ENCODE data around the gene C2orf78. TPM values are rescaled to one million over a fixed set of nuclear protein-coding genes. Genes with fewer than 3 reads are reported as not detected.

C2orf78 gene
- total RNA-seq, 2 experiments from 2014 or later, result not detected

DNA sequence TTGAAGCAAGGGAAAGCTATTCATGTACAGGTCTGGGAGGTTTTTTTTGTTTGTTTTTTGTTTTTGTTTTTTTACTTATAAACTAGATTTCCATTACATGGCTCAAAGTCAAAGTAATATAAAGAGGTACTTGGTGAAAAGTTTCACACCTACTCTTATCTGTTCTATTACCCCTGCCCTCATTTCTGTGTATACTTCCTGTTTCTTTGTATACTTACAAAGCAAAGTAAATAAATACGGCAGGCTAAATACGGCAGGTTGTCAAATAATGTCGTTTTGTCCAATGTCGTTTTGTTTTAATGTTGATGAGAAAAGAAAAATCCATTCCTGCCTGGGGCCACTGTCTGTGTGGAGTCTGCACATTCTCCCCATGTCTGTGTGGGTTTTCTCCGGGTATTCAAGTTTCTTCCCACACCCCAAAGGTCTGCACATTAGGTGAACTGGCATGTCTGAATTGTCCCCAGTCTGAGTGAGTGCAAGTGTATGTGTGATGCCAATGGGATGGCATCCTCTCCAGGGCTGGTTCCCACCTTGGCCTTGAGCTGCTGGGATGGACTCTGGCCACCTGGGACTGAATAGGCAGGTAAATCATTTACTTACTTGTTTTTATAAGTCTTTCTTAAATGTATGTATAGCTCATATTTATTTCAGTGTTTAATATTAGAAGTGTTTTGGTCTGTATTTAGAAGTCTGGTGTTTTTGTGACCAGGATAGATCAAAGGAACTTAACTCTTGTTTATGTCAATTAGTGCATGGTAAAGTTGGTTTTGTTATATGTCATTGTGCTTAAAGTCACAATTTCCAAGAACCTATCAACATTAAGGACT, 58.1 kb downstream of the C2orf78 start:
- DNase-seq, result no peak
- CTCF ChIA-PET, result interaction anchor here (1.4 kb wide), 1 partner anchor 15 kb away, joined by 4 read pairs; no protein-coding TSS in a partner anchor
- H3K9me3 Mint-ChIP-seq, result no peaks in the 10 kb centered on the region
- no peak overlapping the region for H3K27ac Mint-ChIP-seq
- intact Hi-C loops (cut with micrococcal nuclease), result no loop called here
- H3K27me3 Mint-ChIP-seq, result no peaks in the 10 kb centered on the region
- H3K4me1 Mint-ChIP-seq (ENCODE audit: low read depth), result peaks cover 18% of the 10 kb centered on the region
- H3K4me3 Mint-ChIP-seq, result no peak overlapping the region
- POLR2A ChIA-PET, result no interaction called here
- peaks cover 38% of the 10 kb centered on the region for H3K36me3 Mint-ChIP-seq

DNA sequence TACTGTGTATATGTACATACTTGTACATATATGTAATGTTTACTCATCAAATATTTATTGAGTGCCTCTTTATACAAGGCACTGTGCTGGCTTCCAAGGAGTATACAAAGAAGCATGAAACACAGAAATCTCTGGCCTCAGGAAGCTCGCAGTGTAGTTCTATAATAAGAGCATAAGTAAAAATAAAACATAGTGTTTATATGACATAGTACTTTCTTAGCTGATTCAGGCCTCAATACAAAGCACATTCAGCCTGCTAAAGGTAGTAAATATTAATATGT, 58.7 kb downstream of the C2orf78 start:
- CTCF ChIA-PET, result interaction anchor here (1.2 kb wide), 1 partner anchor 18 kb away, joined by 3 read pairs; no protein-coding TSS in a partner anchor
- Mint-ChIP-seq H3K27ac (no peak overlapping the region), H3K27me3 (no peaks in the 10 kb centered on the region), H3K36me3 (peaks cover 42% of the 10 kb centered on the region), H3K9me3 (no peaks in the 10 kb centered on the region), H3K4me3 (no peak overlapping the region), H3K4me1 (ENCODE audit: low read depth) (peaks cover 17% of the 10 kb centered on the region)
- intact Hi-C loops (cut with micrococcal nuclease), result no loop called here
- no peak for DNase-seq
- POLR2A ChIA-PET, result no interaction called here

DNA sequence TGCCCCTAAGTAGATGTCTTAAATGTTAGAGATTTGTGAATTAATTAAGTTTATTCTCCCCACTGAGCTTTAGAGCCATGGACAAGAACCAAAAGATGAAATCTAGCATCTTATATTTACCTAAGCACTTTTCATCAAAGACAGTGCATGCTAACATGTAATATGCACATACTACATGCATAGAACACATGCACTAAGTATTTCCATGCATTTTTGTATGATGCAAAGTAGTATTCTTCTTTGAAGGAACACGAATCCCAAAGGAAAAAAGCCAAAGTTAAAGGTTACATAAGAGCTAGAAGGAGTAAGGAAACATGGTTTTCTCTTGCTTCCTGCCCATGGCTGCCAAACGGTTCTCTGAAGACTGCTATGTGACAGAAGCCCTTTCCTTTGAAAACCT, 60.1 kb downstream of the C2orf78 start:
- ChIA-PET CTCF (interaction anchor here (0.9 to 1.2 kb wide), 3 partner anchors 13 to 83 kb away, joined by 3 read pairs; no protein-coding TSS in a partner anchor), POLR2A (no interaction called here)
- intact Hi-C loops (cut with micrococcal nuclease), result no loop called here
- Mint-ChIP-seq H3K4me1 (ENCODE audit: low read depth) (peaks cover 11% of the 10 kb centered on the region), H3K27ac (no peak overlapping the region), H3K27me3 (no peaks in the 10 kb centered on the region), H3K36me3 (peaks cover 52% of the 10 kb centered on the region), H3K4me3 (no peak overlapping the region), H3K9me3 (no peaks in the 10 kb centered on the region)
- DNase-seq, result no peak

DNA sequence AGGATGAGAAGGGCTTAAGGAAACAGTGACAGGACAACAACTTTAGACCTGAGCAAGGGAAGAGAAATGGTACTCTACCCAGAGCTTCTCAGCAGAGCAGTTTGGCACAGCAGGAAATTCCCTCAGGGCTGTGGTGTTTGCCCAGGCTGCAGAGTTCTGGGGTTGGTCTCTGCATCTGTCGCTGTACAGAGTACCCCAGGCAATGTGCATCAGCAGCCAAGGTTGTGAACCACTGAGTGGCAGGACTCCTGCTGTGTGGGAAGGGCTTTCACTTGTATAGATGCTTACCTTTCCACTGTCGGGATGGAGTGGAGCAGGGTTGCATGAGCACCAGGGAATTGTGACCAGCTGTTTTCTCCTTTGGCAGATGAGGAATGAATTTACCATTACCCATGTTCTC, 66.0 kb downstream of the C2orf78 start:
- POLR2A ChIA-PET, result no interaction called here
- no peaks in the 10 kb centered on the region for H3K27me3 Mint-ChIP-seq
- H3K4me1 Mint-ChIP-seq (ENCODE audit: low read depth), result peaks cover 6% of the 10 kb centered on the region
- H3K36me3 Mint-ChIP-seq, result peaks cover 56% of the 10 kb centered on the region
- no peak overlapping the region for H3K27ac Mint-ChIP-seq
- intact Hi-C loops (cut with micrococcal nuclease), result no loop called here
- CTCF ChIA-PET, result interaction anchor here (0.6 kb wide), 1 partner anchor 551 kb away, joined by 3 read pairs; no protein-coding TSS in a partner anchor
- H3K4me3 Mint-ChIP-seq, result no peak overlapping the region
- no peaks in the 10 kb centered on the region for H3K9me3 Mint-ChIP-seq
- DNase-seq, result no peak

DNA sequence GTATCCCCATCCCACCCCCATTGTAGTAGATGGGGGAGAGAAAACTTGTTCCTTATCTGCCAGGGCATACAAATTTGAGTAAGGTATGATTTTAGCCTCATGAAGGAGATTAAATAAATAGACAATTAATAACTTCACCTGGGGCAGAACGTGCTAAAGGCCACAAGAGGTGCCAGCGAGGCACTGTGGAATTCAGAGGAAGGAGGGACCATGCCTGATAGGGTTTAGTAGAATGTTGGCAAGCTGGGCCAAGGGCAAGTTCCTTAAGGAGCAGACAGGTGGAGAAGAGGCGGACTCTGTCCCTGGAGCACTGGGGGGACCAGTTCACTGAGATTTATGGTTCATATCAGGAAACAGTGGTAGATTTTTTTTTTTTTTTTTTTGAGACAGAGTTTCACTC, 67.3 kb downstream of the C2orf78 start:
- no peak overlapping the region for H3K4me3 Mint-ChIP-seq
- H3K27me3 Mint-ChIP-seq, result no peaks in the 10 kb centered on the region
- no peaks in the 10 kb centered on the region for H3K9me3 Mint-ChIP-seq
- ChIA-PET CTCF (interaction anchor here (0.7 kb wide), 1 partner anchor 150 kb away, joined by 3 read pairs; no protein-coding TSS in a partner anchor), POLR2A (no interaction called here)
- DNase-seq, result no peak
- intact Hi-C loops (cut with micrococcal nuclease), result no loop called here
- peaks cover 14% of the 10 kb centered on the region for H3K4me1 Mint-ChIP-seq (ENCODE audit: low read depth)
- no peak overlapping the region for H3K27ac Mint-ChIP-seq
- H3K36me3 Mint-ChIP-seq, result peaks cover 58% of the 10 kb centered on the region

DNA sequence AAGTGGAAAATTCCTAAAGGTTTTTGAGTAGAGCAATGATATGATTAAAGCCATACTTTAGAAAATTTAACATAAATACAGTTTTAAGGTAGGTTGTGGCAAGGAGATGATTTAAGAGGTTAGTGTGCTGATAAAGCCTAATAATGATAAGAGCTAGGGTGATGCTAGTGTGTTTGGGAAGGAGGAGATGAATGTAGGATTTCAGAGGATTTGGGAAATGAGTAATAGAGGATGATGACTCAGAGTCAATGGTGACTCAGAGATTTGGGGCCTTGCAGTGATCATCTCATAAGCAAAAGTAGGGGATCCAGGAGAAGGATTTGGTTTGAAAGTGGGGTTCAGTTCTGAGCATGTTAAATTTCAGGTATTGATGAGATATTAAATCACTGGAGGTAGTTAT, 68.0 kb downstream of the C2orf78 start:
- DNase-seq, result no peak
- intact Hi-C loops (cut with micrococcal nuclease), result loop anchor here (1.0 kb wide), 1 partner anchor 21 kb away; no protein-coding TSS in a partner anchor

DNA sequence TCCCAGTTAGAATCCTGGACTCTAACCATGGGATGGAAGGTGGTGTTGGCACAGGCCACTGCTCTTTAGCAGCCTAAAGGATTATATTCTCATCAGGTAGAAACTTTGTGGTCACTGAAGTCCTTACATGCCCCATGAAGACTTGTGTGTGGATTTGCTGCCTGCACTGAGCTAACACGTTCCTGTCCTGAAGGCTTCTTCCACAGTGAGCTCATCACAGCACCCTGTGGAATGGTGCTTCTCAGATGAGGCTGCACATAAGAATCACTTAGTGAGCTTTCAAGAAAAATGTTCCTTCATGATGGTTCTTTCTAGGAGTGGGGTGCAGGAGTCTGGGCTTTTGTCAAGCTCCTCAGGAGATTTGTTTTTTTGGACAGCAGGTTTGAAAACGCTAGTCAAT, 71.5 kb downstream of the C2orf78 start:
- ChIA-PET CTCF (no interaction called here), POLR2A (interaction anchor here (0.5 kb wide), 1 partner anchor 613 kb away, joined by 4 read pairs; no protein-coding TSS in a partner anchor)
- Mint-ChIP-seq H3K4me3 (no peak overlapping the region), H3K27me3 (no peaks in the 10 kb centered on the region), H3K36me3 (peaks cover 60% of the 10 kb centered on the region), H3K27ac (peak overlapping the region; percentile 46), H3K4me1 (ENCODE audit: low read depth) (peaks cover 37% of the 10 kb centered on the region), H3K9me3 (no peaks in the 10 kb centered on the region)
- intact Hi-C loops (cut with micrococcal nuclease), result no loop called here
- DNase-seq, result no peak

More for the DNA sequence above, 68.0 kb downstream of the C2orf78 start:
- Mint-ChIP-seq H3K4me3 (no peak overlapping the region), H3K36me3 (peaks cover 58% of the 10 kb centered on the region), H3K9me3 (no peaks in the 10 kb centered on the region), H3K4me1 (ENCODE audit: low read depth) (peaks cover 19% of the 10 kb centered on the region), H3K27ac (no peak overlapping the region), H3K27me3 (no peaks in the 10 kb centered on the region)
- ChIA-PET CTCF (interaction anchor here (0.7 to 2.0 kb wide), 2 partner anchors 28 to 149 kb away, joined by 3 to 6 read pairs; no protein-coding TSS in a partner anchor), POLR2A (no interaction called here)

DNA sequence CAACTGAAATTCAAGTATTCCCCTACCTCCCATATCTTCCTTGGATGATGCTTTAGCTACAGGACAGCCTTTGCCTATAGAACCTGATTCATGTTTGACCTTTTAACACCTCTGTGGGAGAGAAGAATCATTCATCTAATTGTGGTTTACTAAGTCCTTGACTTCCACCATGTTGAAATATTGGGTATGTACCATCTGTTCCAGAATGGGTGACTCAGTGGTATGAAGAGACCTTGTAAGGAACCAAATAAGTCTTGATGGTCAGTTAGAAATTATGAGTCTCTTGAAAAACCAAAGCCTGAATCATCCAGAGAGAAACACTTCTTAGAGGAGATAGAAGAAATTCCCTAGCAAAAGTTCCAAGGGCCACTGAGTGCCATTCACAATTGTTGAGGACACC, 72.2 kb downstream of the C2orf78 start:
- CTCF ChIA-PET, result no interaction called here
- Mint-ChIP-seq H3K9me3 (no peaks in the 10 kb centered on the region), H3K27me3 (no peaks in the 10 kb centered on the region), H3K4me3 (no peak overlapping the region), H3K27ac (no peak overlapping the region), H3K4me1 (ENCODE audit: low read depth) (peaks cover 36% of the 10 kb centered on the region), H3K36me3 (peaks cover 61% of the 10 kb centered on the region)
- POLR2A ChIA-PET, result no interaction called here
- no peak for DNase-seq
- intact Hi-C loops (cut with micrococcal nuclease), result no loop called here

DNA sequence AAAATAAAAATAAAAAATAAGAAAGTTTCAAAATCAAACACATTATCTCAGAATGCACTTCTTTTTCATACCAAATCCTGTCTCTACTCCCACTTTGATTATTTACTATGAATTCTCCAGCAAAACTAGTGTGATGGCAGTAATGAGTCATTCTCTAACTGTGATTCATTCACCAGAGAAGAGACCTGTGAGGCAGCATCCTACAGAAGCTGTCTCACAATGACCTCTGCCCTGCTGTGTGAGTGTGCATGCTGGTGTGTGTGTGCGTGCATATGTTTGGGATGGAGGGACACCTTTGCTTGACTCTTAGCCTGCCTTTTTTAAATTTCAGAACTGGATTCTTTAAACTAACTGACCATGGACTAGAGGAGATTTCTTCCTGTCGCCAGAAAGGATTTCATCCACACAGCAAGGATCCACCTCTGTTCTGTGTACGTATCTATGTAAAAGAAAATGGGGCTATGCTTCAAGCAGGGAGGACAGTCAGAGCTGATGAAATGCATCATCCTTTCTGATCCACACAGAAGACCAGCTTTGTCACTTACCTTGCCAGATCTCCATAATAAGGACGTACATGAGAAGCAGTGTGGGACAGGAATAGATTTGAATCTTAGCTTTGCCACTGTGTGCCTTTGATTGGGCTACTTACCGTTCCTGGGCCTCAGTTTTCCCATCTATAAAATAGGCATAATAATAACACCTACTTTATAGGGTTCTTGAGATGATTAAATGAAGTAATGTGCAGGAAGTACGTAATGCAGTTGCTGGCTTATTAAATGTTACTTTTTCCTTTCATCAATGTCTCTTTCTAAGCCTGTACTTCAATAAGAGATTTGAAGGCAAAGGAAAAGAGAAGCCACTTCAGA, 76.0 kb downstream of the C2orf78 start:
- intact Hi-C loops (cut with micrococcal nuclease), result loop anchor here (1.0 to 2.0 kb wide), 4 partner anchors 26 to 79 kb away; partner anchors contain the start of gene DGUOK
- DNase-seq, result peak; percentile 76
- no peak overlapping the region for H3K4me3 Mint-ChIP-seq
- POLR2A ChIA-PET, result interaction anchor here (0.9 to 1.0 kb wide), 2 partner anchors 37 to 85 kb away, joined by 3 to 4 read pairs; no protein-coding TSS in a partner anchor
- H3K36me3 Mint-ChIP-seq, result peaks cover 78% of the 10 kb centered on the region
- peaks cover 33% of the 10 kb centered on the region for H3K4me1 Mint-ChIP-seq (ENCODE audit: low read depth)
- H3K27ac Mint-ChIP-seq, result peak overlapping the region; percentile 59
- no peaks in the 10 kb centered on the region for H3K27me3 Mint-ChIP-seq
- CTCF ChIA-PET, result interaction anchor here (1.7 kb wide), 1 partner anchor 36 kb away, joined by 5 read pairs; no protein-coding TSS in a partner anchor
- H3K9me3 Mint-ChIP-seq, result no peaks in the 10 kb centered on the region

DNA sequence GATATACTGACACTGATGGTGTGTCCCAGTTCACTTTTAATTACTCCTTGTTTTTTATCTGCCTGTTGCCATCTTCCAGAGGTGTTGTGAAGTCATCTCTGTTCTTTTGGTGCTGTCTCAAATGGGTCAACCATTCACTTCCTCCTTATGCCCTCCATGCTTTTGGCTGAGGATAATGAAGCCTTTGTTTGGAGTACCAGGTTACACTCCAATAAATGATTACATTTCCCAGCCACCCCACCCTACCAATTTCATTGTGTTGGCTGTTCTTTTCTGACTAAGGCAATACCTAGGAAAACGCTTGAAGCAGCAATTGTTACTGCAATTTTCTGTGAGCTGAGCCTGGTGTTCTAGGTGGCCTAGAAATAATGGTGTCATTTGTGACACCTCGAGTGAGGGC, 79.0 kb downstream of the C2orf78 start:
- POLR2A ChIA-PET, result interaction anchor here (0.6 kb wide), 1 partner anchor 153 kb away, joined by 3 read pairs; no protein-coding TSS in a partner anchor
- Mint-ChIP-seq H3K27ac (no peak overlapping the region), H3K36me3 (peaks cover 64% of the 10 kb centered on the region)

More for the DNA sequence above, 79.0 kb downstream of the C2orf78 start:
- CTCF ChIA-PET, result interaction anchor here (1.5 kb wide), 1 partner anchor 39 kb away, joined by 6 read pairs; no protein-coding TSS in a partner anchor
- DNase-seq, result no peak
- H3K27me3 Mint-ChIP-seq, result no peaks in the 10 kb centered on the region
- H3K4me3 Mint-ChIP-seq, result no peak overlapping the region
- H3K9me3 Mint-ChIP-seq, result no peaks in the 10 kb centered on the region
- intact Hi-C loops (cut with micrococcal nuclease), result no loop called here
- peaks cover 20% of the 10 kb centered on the region for H3K4me1 Mint-ChIP-seq (ENCODE audit: low read depth)
